KG1 (cell line): Measurements from ENCODE around the gene BCAS4.
"Not testable (repeated sequence)": the region's sequence is repeated elsewhere in the genome, so short reads cannot be mapped to it uniquely, and the experiment has no call there.

Experiments used
- DNase-seq: peaks from one replicate; lab custom pipeline; 2025; lab: John Stamatoyannopoulos, UW

BCAS4 gene

GRCh38 chr20:50876063-50876685 is 81.3 kb downstream of the BCAS4 start:
- DNase-seq = no peak

DNA sequence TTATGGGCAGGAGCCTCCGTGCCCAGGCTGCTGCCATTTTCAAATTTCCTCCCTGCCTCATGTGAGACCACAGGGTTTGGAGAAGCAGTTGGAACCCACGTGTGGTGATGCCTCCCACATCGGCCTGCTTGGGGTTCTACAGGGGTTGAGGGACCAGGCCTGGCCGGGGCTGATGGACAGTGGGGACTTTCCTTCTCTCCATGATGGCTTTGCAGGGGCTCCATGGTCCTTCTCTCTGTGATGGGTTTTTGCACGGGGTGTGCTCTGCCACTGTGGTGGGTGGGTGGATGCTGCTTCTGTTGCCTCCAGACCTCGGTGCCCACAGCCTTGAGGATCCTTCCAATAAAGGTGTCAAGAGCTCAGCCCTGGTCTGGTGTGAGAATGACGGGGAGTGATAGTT is 82.0 kb downstream of the BCAS4 start:
- DNase-seq = no peak

GRCh38 chr20:50877232-50877743 is 82.4 kb downstream of the BCAS4 start:
- DNase-seq = no peak

DNA sequence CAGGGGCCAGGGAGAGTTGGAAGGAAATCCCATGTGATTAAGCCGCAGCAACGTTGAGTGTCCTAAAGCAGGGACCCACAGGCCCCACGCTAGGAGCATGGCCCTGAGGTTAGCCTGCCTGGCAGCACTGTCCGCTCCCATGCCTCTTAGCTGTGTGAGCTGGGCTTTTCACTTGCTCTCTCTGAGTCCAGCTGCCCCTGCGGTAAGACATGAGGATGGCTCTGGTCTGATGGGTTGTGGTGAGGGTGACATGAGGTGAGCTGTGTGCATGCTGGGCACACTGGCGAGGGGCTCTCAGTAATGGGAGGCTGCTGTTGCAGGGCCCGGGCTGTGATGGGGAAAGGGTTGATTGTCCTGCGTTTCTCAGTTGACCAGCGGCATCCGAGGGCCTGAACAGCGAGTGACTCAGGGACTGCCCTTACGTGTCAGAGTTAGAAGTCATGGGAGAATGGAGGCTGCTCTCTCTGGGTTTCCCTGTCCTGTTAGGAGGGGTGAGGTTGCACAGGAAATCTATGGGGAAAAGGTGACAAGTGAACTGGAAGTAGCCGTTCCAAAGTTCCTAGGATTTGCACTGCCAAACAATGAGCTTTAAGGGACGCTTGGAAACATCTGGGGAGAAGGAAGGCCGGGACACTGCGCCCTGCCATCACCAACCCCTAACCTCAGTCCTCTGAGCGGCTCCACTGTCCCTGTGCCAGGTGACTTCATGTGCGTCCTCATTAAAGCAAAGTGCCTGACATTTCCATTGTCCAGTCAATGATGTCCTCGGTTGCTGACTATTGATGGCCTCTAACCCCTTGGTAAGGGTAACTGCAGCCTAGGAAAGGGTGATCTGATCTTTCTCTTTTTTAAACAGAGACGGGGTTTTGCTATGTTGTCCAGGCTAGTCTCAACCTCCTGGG is 85.0 kb downstream of the BCAS4 start:
- no peak for DNase-seq

DNA sequence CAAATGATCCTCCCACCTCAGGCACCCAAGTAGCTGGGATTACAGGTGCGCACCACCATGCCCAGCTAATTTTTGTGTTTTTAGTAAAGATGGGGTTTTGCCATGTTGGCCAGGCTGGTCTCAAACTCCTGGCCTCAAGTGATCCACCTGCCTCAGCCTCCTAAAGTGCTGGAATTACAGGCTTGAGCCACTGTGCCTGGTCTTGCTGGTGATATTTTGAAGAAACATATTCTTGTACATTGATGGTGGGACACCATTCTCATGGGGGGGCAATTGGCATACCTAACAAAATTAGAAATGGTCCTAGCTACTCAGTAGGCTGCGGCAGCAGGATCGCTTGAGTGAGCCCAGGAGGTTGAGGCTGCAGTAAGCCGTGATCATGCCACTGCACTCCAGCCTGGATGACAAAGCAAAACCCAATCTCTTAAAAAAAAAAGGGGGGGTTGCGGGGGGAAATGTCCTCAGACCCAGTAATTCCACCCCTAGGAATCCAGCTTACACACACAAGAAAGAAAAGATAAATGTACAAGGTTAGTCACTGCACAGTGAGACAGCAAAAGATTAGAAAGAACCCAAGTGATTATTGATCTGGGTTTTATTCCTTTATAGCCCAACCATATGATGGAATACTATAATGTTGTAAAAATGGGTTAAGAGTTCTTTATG is 87.0 kb downstream of the BCAS4 start:
- not testable (repeated sequence) for DNase-seq

GRCh38 chr20:50883856-50884255 is 89.0 kb downstream of the BCAS4 start:
- DNase-seq = no peak

GRCh38 chr20:50885068-50885467 is 90.2 kb downstream of the BCAS4 start:
- no peak for DNase-seq

DNA sequence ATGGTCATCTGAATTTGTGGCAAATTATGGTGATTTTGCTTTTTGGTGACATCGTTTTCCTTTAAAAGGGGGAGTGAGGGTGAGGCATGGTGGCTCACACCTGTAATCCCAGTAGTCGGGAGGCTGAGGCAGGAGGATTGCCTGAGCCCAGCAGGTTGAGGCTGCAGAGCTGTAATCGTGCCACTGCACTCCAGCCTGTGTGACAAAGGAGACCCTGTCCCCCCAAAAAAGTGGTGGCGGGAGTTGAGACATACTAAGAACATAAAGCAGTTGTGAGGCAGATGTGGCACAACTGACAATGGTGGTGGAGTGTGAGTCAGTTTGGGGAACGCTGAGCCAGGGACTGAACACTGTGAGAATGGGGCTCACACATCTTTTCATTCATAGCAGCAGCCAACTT is 90.9 kb downstream of the BCAS4 start:
- DNase-seq = no peak

- DNase-seq = no peak
Measured at GRCh38 chr20:50886184-50886790, 91.4 kb downstream of the BCAS4 start.

DNA sequence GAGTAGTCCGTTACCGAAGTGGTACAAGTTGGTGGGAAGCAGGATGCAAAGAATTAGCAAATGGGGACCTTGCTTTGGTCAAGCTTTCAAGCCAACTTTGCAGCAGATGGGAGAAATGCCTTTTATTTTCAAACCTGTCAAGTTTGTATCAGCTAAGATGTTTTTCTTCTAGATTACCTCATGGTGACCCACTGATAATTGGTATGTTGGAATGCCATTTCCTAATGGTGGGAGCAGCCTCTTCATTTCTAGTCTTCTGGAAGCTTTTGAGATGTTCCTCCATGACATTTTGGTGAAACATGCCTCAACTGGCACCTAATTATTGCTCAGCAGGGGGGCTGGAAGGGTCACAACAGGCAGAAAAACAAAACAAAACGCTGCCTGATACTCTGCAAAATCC is 92.7 kb downstream of the BCAS4 start:
- DNase-seq = no peak

GRCh38 chr20:50891138-50891537 is 96.3 kb downstream of the BCAS4 start:
- DNase-seq = no peak

DNA sequence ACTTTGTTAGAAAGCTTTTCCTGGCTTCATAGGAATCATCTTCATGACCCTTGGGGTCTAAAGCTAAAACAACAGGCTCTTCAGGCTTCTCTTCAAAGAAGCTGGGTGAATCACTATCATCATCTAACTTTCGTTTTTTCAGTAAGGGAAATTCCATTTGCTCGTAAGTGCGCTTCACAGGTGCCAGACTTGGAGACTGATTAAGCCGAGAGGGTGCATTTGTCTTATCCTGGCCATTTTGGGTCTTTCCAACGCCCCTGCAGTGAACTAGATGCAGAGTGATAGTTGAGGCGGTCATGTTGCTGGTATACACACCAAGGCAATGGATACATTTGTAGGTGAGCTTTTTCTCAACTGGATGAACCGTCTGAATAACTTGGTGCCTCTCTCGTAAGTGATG is 97.5 kb downstream of the BCAS4 start:
- no peak for DNase-seq

GRCh38 chr20:50893620-50894019 is 98.8 kb downstream of the BCAS4 start:
- DNase-seq = no peak

DNA sequence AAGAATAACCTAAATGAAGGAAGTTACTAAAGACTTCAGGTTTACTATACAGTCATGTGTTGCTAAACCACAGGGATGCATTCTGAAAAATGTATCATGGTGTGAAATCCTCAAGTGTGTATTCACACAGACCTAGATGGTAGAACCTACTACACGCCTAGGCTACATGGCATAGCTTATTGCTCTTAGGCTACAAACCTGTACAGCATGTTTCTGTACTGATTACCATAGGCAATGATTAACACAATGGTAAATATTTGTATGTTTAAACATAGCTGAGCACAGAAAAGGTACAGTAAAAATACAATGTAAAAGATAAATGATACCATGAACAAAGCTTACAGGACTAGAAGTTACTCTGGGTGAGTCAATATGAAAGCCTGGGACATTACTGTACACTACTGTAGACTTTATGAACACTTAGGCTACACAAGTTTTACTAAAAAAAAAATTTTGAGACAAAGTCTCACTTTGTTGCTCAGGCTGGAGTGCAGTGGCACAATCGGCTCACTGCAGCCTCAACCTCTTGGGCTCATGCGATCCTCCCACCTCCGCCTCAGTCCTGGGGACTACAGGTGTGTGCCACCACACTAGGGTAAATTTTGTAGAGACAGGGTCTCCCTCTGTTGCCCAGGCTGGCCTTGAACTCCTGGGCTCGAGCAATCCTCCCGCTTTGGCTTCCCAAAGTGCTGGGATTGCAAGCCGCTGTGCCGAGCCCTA is 100.4 kb downstream of the BCAS4 start:
- DNase-seq = no peak

- no peak for DNase-seq
Measured at GRCh38 chr20:50898475-50898874, 103.6 kb downstream of the BCAS4 start.

DNA sequence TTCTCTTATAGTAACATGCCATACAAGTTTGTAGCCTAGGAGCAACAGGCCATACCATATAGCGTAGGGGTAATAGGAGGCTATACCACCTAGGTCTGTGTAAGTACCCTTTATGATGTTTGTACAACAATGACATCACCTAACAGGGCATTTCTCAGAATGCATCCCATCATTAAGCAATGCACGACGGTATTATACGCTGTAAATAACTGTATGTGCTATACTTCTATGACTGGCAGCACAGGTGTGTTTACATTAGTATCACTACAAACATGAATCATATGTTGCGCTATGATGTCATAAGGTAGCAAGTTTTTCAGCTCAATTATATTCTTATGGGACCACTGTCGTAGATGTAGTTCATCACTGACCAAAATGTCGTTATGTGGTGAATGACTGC is 105.4 kb downstream of the BCAS4 start:
- DNase-seq = no peak

- no peak for DNase-seq
Measured at GRCh38 chr20:50901301-50901700, 106.4 kb downstream of the BCAS4 start.

GRCh38 chr20:50903353-50904051 is 108.6 kb downstream of the BCAS4 start:
- DNase-seq = no peak

DNA sequence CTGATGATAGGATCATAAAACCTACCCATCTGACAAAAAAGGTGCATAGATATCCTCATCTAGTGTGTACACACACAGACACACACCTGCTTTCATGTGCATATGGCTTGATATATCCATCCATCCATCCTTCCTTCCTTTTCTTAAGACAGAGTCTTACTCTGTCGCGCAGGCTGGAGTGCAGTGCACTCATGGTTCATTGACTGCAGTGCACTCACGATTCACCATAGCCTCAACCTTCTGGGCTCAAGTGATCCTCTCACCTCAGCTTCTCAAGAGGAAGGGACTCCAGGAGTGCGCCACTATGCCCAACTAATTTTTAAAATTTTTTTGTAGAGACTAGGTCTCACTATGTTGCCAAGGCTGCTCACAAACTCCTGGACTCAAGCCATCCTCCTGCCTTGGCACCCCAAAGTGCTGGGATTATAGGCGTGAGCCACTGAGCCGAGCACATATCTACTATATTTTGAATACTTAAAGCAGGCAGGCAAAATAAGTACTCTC is 109.3 kb downstream of the BCAS4 start:
- DNase-seq = no peak

DNA sequence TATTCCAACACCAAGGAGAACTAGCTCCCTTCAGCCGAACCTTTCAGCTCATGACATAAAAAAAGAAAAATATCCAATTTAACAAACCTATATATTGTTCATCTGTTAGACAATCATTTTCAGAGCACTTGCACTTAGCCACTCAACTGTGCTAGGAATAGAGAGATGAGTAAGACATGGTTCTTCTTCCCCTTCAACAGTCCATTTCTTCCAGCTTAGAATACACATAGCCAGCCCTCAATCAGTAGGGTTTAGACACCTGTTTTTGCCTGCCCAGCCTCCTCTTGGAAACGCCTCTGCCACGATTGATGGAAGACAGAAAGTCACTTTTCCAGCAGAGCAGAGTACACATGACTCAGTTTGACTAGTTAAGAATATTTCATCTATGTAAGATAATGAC is 114.6 kb downstream of the BCAS4 start:
- no peak for DNase-seq

DNA sequence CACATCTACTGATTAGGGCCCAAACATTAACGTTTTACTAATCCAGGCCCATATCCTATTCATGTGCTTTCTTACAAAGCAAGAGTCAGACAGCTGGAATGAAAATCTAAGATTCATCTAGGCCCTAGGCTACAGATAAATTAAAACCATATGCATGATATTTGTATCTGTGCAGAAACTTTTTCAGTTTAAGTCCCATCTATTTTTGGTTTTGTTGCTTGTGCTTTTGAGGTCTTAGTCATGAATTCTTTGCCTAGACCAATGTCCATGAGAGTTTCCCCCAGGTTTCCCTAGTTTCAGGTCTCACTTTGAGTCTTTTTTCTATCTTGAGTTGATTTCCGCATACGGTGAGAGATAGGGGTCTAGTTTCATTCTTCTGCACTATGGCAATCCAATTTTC is 116.2 kb downstream of the BCAS4 start:
- DNase-seq = no peak
